ENCODE measurements around the gene P2RY12.

GRCh38 chr3:151297429-151297828 lies 87.1 kb downstream of the P2RY12 start:
- TF ChIP-seq CTCF (IDR thresholded peaks at IDR 0.05 in 4 of 5, conservative IDR thresholded peaks at IDR 0.05 in 1 of 5) (no peak), POLR2A (IDR thresholded peaks at IDR 0.05) (no peak)
